CD4-positive, alpha-beta T cell treated with Interleukin-17A for 1 hour (primary cell): ENCODE results near the gene HFM1.
"Not testable (repeated sequence)": the region's sequence is repeated elsewhere in the genome, so short reads cannot be mapped to it uniquely, and the experiment has no call there.

Experiments used
- DNase-seq: peaks from one replicate; pipeline ENCODE4 v3.0.0-alpha.2; 2020

Gene HFM1, protein sequence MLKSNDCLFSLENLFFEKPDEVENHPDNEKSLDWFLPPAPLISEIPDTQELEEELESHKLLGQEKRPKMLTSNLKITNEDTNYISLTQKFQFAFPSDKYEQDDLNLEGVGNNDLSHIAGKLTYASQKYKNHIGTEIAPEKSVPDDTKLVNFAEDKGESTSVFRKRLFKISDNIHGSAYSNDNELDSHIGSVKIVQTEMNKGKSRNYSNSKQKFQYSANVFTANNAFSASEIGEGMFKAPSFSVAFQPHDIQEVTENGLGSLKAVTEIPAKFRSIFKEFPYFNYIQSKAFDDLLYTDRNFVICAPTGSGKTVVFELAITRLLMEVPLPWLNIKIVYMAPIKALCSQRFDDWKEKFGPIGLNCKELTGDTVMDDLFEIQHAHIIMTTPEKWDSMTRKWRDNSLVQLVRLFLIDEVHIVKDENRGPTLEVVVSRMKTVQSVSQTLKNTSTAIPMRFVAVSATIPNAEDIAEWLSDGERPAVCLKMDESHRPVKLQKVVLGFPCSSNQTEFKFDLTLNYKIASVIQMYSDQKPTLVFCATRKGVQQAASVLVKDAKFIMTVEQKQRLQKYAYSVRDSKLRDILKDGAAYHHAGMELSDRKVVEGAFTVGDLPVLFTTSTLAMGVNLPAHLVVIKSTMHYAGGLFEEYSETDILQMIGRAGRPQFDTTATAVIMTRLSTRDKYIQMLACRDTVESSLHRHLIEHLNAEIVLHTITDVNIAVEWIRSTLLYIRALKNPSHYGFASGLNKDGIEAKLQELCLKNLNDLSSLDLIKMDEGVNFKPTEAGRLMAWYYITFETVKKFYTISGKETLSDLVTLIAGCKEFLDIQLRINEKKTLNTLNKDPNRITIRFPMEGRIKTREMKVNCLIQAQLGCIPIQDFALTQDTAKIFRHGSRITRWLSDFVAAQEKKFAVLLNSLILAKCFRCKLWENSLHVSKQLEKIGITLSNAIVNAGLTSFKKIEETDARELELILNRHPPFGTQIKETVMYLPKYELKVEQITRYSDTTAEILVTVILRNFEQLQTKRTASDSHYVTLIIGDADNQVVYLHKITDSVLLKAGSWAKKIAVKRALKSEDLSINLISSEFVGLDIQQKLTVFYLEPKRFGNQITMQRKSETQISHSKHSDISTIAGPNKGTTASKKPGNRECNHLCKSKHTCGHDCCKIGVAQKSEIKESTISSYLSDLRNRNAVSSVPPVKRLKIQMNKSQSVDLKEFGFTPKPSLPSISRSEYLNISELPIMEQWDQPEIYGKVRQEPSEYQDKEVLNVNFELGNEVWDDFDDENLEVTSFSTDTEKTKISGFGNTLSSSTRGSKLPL (N-terminal part only)

DNA sequence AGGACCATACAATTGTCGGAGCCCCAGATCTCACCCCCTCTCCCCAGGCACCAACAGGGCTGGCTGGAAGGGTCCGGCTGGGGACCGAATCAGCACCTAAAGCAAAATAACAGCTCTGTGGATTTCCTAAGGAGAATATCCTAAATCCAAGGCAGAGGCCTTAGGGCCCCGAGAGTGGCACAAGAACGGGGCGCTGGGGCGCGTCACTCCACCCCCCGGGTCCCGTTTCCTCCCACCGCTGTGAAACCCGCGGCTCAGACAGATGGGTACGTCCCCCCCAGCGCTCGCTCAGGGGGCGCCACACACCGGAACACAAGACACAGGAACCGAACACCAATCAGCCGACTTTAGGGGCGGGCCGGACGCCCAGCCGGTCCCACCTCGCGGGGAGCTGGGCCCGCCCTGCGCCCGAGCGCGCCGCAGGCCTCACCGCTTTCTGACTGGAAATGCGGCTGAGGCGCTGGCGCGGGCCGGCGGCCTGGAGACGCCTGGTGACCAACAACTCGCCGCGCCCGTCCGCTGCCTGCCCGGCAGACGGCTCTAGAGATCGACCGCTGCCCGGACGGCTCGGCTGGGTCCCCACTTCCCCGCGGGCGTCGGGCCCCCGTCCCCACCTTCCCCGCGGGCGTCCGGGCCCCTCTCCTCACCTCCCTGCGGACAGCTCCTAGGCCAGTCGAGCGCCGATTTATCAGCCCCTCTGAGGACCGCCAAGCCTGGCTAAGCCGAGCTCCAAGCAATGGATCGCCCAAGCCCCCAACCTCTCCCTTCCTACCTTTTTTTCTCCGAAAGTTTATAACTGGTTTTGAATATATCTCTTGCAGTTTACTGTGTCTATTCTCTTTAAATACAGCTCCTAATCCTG lies at the start of gene HFM1:
TSS of gene HFM1 (minus strand) at position 687 of the 862 bp plus-strand sequence. CDS start 3,755 bp downstream, outside the sequence.
- peak; percentile 38 for DNase-seq

DNA sequence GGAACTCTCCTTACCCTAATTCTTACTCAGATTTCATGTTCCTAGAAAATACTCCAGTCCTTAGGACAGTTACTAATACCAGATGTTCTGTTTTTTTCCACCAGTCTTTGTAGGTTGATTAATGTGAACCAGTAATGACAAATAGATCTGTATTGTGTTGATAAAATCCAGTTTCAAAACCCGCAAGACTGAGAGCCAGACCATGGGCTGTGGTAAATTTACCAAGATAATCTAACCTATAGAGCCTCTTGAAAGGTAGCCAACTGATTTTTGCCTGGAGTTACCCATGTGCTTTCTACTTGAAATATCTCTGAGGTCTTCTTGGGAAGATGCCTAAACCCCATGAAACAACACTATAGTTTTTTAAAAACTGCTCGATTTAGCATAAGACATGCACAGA lies 49.5 kb upstream of the HFM1 start:
- no peak for DNase-seq

DNA sequence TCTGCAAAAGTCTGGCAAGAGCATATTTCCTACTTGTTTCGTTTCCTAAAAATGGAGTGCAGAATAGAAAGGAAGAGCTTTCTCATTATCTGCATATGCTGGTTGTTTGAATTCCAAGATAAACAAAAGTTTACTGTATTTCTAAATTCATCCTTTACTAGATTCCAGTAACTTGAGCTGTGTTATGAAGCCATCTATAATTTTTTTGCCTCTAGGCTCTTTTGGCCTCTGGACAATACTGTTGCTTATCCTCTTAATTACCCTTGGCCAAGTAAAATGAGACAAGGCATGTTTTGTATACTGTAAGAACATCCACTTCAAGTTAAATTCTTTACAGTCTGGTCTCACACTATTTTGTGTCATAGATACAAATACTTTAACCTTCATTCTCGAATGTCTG lies 45.6 kb upstream of the HFM1 start:
- DNase-seq = no peak

DNA sequence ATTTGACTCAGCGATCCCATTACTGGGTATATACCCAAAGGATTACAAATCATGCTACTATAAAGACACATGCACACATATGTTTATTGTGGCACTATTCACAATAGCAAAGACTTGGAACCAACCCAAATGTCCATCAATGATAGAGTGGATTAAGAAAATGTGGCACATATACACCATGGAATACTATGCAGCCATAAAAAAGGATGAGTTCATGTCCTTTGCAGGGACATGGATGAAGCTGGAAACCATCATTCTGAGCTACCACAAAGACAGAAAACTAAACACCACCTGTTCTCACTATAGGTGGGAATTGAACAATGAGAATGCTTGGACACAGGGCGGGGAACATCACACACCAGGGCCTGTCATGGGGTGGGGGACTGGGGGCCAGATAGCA lies 43.1 kb upstream of the HFM1 start:
- not testable (repeated sequence) for DNase-seq

DNA sequence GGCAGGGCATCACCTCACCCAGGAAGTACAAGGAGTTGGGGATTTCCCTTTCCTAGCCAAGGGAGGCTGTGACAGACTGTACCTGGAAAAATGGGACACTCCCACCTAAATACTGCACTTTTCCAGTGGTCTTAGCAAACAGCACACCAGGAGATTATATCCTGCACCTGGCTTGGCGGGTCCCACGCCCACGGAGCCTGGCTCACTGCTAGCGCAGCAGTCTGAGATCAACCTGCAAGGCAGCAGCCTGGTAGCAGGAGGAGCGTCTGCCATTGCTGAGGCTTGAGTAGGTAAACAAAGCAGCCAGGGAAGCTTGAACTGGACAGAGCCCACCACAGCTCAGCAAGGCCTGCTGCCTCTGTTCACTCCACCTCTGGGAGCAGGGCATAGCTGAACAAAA lies 37.3 kb upstream of the HFM1 start:
- DNase-seq = not testable (repeated sequence)

DNA sequence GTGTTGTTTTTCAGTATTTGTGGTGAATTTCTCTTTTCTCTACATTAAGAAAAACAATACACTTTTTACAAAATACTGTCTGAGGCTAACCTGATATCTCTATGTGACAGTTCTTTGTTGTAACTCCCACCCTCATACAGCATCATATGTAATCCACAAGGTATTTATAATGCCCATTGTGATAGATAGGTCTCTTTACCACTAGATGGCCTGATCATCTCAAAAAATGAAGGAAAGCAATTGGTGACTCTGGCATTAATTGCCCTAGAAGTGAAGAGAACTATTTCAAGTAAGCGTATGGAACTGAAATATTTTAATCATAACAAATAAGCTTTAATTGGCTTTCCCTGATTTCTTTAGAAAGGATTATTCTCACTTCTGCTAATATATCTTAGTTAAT lies 36.2 kb upstream of the HFM1 start:
- no peak for DNase-seq

DNA sequence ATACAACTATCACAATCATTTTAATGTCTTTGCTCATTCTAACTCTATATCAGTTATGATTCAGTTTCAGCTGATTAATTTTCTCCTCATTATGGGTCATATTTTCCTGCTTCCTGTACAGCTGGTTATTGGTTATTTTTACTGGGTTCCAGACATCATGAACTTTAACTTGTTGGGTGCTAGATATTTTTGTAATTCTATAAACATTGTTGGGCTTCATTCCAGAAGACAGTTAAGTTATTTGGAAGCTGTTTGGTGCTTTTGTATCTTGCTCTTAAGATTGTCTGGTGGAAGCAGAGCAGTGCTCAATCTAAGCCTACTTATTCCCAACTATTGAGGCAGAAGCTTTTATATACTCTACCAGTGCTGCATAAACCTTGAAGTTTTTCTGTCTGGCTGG lies 34.4 kb upstream of the HFM1 start:
- no peak for DNase-seq

DNA sequence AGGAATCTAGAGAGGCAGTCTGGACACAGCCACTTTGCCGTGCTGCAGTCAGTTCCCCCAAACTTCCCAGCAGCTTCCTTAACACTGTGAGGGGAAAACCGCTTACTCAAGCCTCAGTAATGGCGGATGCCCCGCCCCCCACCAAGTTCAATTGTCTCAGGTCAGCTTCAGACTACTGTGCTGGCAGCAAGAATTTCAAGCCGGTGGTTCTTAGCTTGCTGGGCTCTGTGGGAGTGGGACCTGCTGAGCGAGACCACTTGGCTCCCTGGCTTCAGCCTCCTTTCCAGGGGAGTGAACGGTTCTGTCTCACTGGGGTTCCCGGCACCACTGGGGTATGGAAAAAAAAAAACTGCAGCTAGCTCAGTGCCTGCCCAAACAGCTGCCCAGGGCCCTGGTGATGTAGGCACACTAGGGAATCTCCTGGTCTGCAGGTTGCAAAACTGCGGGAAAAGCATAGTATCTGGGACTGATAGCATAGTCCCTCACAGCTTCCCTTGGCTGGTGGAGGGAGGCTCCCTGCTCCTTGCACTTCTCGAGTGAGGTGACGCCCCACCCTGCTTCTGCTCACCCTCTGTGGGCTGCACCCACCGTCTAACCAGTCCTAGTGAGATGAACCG lies 23.7 kb upstream of the HFM1 start:
- no peak for DNase-seq

DNA sequence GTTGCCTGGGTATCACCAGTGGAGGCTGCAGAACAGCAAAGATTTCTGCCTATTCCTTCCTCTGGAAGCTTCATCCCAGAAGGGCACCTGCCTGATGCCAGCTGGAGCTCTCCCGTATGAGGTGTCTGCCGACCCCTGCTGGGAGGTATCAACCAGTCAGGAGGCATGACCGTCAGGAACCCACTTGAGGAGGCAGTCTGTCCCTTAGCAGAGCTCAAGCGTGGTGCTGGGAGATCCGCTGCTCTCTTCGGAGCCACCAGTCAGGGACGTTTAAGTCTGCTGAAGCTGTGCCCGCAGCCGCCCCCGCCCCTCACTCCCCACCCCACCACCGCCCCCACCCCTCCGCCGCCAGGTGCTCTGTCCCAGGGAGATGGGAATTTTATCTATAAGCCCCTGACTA lies 23.1 kb upstream of the HFM1 start:
- DNase-seq = no peak

DNA sequence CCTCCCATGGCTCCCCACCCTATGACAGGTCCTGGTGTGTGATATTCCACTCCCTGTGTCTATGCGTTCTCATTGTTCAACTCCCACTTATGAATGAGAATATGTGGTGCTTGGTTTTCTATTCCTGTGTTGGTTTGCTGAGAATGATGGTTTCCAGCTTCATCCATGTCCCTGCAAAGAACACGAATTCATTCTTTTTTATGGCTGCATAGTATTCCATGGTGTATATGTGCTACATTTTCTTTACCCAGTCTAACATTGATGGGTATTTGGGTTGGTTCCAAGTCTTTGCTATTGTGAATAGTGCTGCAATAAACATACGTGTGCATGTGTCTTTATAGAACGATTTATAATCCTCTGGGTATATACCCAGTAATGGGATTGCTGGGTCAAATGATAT lies 17.9 kb upstream of the HFM1 start:
- not testable (repeated sequence) for DNase-seq

DNA sequence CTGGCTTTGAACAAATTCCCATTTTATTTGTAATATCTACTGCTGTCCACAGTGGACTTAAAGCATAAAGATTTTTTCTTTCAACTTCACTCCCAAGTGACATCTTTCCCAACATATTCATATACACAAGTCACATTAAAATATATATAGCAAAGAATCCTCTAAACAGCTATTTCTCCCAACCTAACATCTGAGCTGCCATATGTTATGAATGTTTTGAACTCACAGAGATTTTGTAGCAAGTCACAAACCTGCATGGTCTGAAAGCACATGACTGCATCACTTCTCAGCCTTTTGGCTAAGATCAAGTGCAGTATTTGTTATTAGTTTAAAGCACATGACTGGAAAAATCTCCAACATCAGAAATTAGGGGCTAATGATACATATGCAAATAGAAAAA lies 7.7 kb upstream of the HFM1 start:
- no peak for DNase-seq

DNA sequence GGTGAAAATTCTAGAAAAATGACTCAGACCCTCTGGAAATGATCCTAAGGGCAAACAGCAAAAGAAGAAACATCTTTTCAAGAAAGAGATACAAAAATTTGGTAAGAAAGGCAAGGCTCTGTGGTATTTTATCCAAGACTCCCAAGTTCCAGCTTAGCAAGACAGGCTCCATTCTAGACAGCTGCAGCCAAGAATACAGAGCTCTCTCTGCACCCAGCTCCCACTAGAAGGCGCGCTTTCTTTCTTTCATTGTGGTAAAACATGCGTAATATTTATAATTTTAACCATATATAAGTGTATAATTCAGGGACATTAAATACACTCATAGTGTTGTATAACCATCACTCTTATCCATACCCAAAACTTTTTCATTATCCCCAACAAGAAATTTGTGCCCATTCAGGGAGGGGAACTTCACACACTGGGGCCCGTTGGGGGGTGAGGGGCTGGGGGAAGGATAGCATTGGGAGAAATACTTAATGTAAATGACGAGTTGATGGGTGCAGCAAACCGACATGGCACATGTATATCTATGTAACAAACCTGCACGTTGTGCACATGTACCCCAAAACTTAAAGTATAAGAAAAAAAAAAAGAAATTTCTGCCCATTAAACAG lies 2.2 kb upstream of the HFM1 start:
- no peak for DNase-seq

DNA sequence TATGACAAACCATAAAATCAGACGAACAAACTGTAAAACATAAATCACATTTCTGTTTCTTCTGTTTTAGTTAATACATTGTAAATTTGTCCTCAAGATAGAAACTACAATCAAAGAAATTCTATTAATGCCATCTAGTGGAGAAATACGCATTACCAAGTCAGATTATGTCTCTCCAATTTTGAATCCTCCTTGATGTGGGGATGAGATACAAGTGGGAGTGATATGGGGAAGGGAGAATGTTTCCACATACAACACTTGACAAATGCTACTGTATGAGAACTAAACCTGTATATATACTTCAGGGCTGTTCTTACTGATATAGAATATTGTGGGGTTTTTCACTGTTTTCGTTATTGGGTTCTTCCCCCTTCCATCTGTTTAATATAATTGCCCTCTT lies 2.6 kb downstream of the HFM1 start:
- DNase-seq = no peak

DNA sequence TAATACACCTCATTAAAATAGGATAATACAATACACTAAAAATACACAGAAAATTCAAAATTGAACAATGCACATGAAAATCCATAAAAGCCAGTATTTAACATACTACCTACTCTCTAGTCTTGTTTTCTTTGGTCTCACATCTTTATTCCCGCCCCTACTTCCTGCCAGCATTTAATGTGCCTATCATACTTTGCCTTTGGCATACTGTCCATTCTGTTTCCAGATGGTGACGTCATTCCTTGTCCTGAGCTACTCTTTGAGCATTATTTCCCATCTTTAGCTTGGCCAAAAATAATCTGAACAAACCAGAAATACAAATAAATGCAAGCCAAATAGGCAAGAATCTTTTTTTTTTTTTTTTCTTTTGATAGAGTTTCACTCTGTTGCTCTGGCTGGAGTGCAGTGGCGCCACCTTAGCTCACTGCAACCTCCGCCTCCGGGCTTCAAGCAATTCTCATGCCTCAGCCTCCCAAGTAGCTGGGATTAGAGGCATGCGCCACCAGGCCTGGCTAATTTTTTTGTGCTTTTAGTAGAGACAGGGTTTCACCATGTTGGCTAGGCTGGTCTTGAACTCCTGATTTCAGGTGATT lies 4.4 kb downstream of the HFM1 start:
- no peak for DNase-seq

DNA sequence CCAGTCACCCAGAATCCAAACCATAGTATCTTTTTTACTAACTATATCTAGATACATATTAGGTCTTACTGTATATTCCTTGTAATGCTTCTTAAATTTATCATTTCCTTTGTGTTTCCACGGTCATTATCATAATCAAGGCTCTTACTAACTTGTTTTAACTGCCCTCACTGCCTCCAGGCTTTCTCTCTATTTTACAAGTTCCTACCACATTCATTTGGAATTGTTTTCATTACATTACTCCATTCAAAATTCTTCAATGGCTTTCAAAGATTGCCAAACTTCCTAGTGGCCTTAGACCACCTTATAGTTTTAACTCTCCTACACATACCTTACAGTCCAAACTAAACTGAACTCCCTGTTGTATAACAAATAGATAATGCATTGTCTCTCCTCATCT lies 6.3 kb downstream of the HFM1 start:
- no peak for DNase-seq

DNA sequence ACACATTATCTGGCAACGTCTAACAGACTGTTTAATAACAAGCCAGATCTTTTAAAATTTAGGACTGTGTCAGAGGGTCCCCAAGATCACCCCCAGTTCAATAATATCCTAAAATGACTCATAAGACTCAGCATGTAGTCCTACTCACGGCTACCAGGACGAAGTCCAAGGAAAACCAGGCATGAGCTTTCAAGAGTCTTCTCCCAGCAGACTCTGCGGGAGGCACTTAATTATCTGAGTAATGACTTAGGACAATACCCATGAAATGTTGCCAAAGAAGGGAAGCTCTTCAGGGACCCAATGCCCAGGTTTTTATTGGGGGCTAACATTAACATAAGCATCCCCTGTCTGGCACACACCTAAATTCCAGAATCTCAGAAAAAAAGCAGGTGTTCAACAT lies 7.0 kb downstream of the HFM1 start:
- no peak for DNase-seq

DNA sequence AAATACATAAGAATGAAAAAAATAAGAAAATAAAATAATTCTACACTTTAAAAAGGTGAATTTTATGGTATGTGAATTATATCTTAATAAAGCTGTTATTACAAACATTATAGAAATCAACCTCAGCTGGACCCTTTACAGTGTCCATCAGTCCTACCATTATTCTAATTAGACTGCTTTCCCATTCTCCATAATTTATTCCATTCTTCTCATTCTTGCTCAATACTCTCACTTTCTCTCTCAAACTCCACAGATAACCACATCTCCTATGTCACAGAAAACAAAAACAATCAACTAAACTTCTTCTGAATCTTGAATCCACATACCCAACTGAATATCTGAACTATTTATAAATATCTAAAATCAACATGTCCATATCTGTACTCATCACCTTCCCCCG lies 11.6 kb downstream of the HFM1 start:
- DNase-seq = no peak

DNA sequence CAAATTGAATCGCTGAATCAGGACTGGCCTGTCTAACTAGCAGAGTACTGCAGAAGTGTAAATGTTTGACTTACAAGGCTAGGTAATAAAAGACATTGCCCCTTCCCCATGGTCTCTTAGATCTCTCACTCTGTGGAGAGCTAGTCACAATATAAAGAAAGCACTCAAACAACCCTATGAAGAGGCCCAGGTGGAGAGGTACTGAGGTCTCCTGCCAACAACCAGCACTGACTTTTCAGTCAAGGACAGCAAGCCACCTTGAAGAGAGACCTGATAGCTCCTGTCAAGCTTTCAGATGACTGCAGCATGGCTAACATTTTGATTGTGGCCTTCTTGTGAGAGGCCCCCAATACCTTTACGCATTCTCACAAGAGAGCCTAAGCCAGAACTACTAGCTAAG lies 18.5 kb downstream of the HFM1 start:
- no peak for DNase-seq

DNA sequence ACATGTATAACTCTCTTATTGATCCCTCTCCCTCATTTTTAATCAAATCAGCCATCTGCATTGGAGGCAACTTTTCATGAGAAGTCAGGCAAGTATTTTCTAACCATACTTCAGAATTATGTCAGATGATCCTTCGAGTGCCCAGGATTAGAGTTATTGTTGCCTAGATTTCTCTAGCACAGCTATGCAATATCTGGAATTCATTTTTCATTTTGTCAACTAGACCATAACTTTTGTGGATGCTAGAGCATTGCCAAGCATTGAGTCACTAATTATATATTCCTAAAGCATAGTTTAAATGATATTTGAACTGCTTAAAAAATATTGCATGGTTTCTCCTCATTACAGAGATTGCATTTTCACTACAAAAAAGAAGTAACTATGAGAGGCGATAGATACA lies 21.2 kb downstream of the HFM1 start:
- no peak for DNase-seq

DNA sequence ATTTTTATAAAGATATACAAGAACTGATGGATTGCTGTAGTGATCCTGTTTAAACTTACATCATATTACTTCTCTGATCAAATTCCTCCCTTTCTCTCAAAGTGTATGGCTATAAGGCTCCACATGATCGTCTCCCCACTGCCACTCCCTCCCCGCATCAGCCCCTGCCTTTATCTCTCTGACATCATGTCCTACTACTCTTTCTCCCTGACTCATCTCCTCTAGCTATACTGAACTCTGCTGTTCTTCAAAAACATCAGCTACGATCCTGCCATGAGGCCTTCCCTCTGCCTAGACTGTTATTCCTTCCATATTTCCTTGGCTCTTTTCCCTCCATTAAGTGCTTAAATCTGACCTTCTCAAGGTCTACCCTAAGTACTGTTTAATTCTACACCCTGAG lies 22.8 kb downstream of the HFM1 start:
- no peak for DNase-seq

DNA sequence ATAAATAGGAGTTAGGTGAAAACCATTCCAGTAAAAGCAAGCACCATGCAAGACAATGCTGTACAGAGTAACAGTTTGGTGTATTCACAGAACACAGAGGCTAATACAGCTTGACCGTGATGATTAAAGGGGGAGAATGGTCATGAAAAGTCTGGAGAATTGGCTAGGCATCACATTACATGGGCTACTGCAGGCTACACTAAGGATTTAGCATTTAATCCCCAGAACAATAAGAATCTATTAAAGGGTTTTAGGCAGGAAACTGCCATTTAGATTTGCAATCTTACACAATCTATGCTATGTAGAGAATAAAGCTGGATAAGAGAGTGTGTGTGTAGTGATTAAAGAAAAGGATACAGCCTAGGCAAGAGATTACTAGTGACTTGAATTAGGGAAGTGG lies 30.6 kb downstream of the HFM1 start:
- DNase-seq = no peak
